Uterus (tissue), 4 donors: ENCODE results near the gene COL4A3. TPM values are rescaled to one million over a fixed set of nuclear protein-coding genes. Genes with fewer than 3 reads are reported as not detected.

ENCODE experiments used
- DNase-seq, 2 donors: peaks; one replicate each; pipeline ENCODE4 v3.0.0-alpha.2; 2019 to 2020
- H3K27ac ChIP-seq, 2 donors: fragments of 200-600 bp; sonication (generic); 1 replicate in 1 of 2; 2 replicates in 1 of 2; pipeline ENCODE4 v1.5.1; 2016 to 2018
- H3K27me3 ChIP-seq, 2 donors: fragments of 200-600 bp; sonication (generic); one replicate each; pipeline ENCODE4 v1.5.1; 2018 to 2019; ENCODE audit warnings: control low read depth in 1 of 2
- H3K36me3 ChIP-seq, 2 donors: fragments of 200-600 bp; sonication (generic); one replicate each; pipeline ENCODE4 v1.5.1; 2019; ENCODE audit warnings: control low read depth in 1 of 2
- H3K4me1 ChIP-seq, 2 donors: fragments of 200-600 bp; sonication (generic); one replicate each; pipeline ENCODE4 v1.5.1; 2018 to 2019; ENCODE audit warnings: control low read depth in 1 of 2
- H3K4me3 ChIP-seq, 2 donors: fragments of 200-600 bp; sonication (generic); 1 replicate in 1 of 2; 2 replicates in 1 of 2; pipeline ENCODE4 v1.5.1; 2018 to 2019; ENCODE audit warnings: mild to moderate bottlenecking in 1 of 2
- H3K9me3 ChIP-seq, 2 donors: fragments of 200-600 bp; sonication (generic); one replicate each; pipeline ENCODE4 v1.5.1; 2019; ENCODE audit warnings: control low read depth in 1 of 2
- POLR2A ChIP-seq, 2 donors: fragments of 450-650 bp; IDR thresholded peaks; one replicate each; pipeline ENCODE4 v1.6.1; 2016; ENCODE audit warnings: antibody characterized with exemption in 2 of 2, mild to moderate bottlenecking in 1 of 2, moderate library complexity in 1 of 2
- intact Hi-C: fragments of 100-400 bp; cut with DNase I; formaldehyde crosslinking; loops from one replicate; pipeline ENCODE4 v1.15.1; 2023; ENCODE audit warnings: low total_unique reads
- total RNA-seq, 4 donors: library from RNA; depleted of rRNA in 3 of 4; stranded (reverse); fragments of >200 nt in 3 of 4; gene quantifications; one replicate each; pipeline versions ENCODE4 v1.1.0 to v1.2.4, GENCODE V29; 2014 to 2023
- TF ChIP-seq, protein P1 (sequence below), 4 experiments: fragments of 200-600 bp in 2 of 4; fragments of 450-650 bp in 2 of 4; sonication (generic) in 2 of 4; IDR thresholded peaks; one replicate each; pipeline ENCODE4 v1.5.1; 2016 to 2019; ENCODE audit warnings: antibody characterized with exemption in 4 of 4, mild to moderate bottlenecking in 2 of 4, moderate library complexity in 1 of 4
- donor health status: DM: yes; HTN: yes; CAD: no.

Gene COL4A3
- total RNA-seq, 4 donors from 2014 or later = 0.26 to 7.6 (median 3.5) TPM

DNA sequence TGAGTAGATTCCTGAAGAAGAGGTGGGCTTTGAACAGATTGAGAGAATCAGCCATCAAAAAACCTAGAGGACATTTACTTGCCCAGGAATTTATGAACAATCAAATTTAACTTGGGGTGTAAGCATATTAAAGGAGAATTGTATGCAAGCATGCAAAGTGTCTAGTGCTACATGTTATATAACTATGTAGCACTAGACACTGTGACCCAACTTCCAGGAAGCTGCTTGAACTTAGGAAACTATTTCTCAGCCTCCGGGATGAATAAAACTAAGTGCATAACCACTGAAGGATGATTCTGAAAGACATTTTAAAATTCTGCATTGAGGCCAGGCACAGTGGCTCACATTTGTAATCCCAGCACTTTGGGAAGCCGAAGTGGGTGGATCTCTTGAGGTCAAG, 173.0 kb downstream of the COL4A3 start:
- Histone ChIP-seq H3K27ac (no peak overlapping the region), H3K4me3 (no peak overlapping the region), H3K4me1 (no peaks in the 10 kb centered on the region), H3K36me3 (no peaks in the 10 kb centered on the region), H3K27me3 (no peaks in the 10 kb centered on the region), H3K9me3 (no peaks in the 10 kb centered on the region)
- DNase-seq = no peak
- intact Hi-C loops = no loop called here
- TF ChIP-seq, protein P1, sequence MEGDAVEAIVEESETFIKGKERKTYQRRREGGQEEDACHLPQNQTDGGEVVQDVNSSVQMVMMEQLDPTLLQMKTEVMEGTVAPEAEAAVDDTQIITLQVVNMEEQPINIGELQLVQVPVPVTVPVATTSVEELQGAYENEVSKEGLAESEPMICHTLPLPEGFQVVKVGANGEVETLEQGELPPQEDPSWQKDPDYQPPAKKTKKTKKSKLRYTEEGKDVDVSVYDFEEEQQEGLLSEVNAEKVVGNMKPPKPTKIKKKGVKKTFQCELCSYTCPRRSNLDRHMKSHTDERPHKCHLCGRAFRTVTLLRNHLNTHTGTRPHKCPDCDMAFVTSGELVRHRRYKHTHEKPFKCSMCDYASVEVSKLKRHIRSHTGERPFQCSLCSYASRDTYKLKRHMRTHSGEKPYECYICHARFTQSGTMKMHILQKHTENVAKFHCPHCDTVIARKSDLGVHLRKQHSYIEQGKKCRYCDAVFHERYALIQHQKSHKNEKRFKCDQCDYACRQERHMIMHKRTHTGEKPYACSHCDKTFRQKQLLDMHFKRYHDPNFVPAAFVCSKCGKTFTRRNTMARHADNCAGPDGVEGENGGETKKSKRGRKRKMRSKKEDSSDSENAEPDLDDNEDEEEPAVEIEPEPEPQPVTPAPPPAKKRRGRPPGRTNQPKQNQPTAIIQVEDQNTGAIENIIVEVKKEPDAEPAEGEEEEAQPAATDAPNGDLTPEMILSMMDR (IDR thresholded peaks at IDR 0.05) = no peak
- TF ChIP-seq POLR2A (IDR thresholded peaks at IDR 0.05) = no peak

DNA sequence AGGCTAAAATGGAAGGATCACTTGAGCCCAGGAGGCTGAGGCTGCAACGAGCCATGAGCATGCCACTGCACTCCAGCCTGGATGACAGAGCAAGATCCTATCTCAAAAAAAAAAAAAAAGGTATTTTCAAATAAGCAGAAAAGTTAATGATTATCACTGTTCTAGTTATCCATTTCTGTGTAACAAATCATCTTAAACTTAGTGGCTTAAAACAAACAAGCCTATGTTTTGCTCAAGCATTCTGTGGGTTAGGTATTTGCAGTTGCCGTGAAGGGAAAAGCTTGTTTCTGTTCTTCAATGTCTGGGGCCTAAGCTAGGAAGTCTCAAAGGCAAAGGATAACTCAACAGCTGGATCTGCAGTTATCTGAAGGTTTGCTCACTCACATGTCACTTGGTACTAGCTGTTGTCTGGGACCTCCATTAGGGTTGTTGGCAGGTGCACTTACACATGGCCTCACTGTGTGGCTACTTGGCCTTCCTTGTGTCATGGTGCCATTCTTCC, 174.7 kb downstream of the COL4A3 start:
- TF ChIP-seq, protein P1 (IDR thresholded peaks at IDR 0.05) = no peak
- no peak for TF ChIP-seq POLR2A (IDR thresholded peaks at IDR 0.05)
- H3K4me3 ChIP-seq = no peak overlapping the region
- H3K4me1 ChIP-seq = no peaks in the 10 kb centered on the region
- H3K27ac ChIP-seq = no peak overlapping the region
- no peaks in the 10 kb centered on the region for H3K27me3 ChIP-seq
- no peaks in the 10 kb centered on the region for H3K9me3 ChIP-seq
- intact Hi-C loops = no loop called here
- no peak for DNase-seq
- H3K36me3 ChIP-seq = no peaks in the 10 kb centered on the region

DNA sequence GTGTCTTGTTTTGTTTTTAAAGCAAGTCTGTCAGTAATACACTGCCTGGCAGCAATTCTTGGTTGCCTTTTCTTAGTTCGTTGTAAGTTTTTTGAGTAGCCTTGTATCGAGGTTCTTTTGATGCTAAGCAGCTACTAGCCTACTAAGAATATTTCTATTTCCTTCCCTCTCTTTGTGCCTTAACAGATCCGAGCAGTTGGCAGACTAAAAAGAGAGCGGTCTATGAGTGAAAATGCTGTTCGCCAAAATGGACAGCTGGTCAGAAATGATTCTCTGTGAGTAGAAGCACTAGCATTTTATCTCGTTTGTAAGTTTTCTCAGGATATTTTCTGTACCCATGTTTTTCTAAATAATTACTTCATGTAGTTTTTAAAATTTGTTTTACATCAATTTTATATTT, 175.7 kb downstream of the COL4A3 start:
- intact Hi-C loops = no loop called here
- no peaks in the 10 kb centered on the region for H3K4me1 ChIP-seq
- no peaks in the 10 kb centered on the region for H3K27me3 ChIP-seq
- H3K27ac ChIP-seq = no peak overlapping the region
- TF ChIP-seq, protein P1 (IDR thresholded peaks at IDR 0.05) = no peak
- TF ChIP-seq POLR2A (IDR thresholded peaks at IDR 0.05) = no peak
- no peaks in the 10 kb centered on the region for H3K36me3 ChIP-seq
- DNase-seq = no peak
- no peak overlapping the region for H3K4me3 ChIP-seq
- H3K9me3 ChIP-seq = no peaks in the 10 kb centered on the region

DNA sequence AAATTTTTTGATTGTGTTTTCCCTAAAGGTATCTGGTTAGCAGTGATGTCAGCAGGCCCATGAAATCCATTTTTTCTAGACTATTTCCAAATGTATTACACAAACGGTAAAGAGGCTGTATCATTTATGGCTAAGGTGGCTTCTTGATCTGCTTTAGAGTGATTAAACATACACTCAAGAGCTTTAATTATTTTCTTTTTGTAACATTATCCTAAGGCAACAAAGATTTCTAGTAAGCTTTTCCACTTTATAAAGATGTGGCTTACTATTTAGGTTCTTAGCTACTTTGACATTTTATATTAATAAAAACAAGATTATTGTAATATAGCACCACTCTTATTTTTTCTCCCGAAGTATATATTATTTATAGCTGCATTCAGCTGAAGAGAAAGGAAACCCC, 177.1 kb downstream of the COL4A3 start:
- no peak overlapping the region for H3K27ac ChIP-seq
- intact Hi-C loops = no loop called here
- no peak for DNase-seq

DNA sequence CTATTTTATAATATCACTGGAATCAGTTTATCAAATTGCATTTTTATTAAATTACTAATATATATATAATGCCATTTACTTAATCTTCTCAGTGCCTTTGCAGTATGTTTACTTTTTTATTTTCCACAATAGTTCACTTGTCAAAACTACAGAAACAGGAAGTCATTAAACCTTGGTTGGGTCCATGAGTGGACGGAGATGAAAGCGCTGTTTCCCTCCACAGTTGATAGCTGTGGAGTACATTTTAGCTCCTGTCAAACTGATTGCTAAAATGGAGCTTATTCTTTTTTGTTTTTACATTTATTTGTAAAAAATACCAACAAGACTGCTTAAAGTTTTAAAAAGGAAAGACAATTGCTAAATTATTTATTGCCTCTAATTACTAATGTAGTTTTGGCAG, 179.8 kb downstream of the COL4A3 start:
- DNase-seq = no peak
- intact Hi-C loops = no loop called here
- H3K27ac ChIP-seq = no peak overlapping the region
- H3K36me3 ChIP-seq = no peaks in the 10 kb centered on the region
- TF ChIP-seq, protein P1 (IDR thresholded peaks at IDR 0.05) = no peak
- no peak for TF ChIP-seq POLR2A (IDR thresholded peaks at IDR 0.05)
- H3K4me3 ChIP-seq = no peak overlapping the region
- H3K27me3 ChIP-seq = no peaks in the 10 kb centered on the region
- H3K4me1 ChIP-seq = no peaks in the 10 kb centered on the region
- no peaks in the 10 kb centered on the region for H3K9me3 ChIP-seq

More for the DNA sequence above, 177.1 kb downstream of the COL4A3 start:
- Histone ChIP-seq H3K27me3 (no peaks in the 10 kb centered on the region), H3K36me3 (no peaks in the 10 kb centered on the region), H3K4me1 (no peaks in the 10 kb centered on the region), H3K4me3 (no peak overlapping the region), H3K9me3 (no peaks in the 10 kb centered on the region)
- TF ChIP-seq POLR2A (IDR thresholded peaks at IDR 0.05) = no peak
- TF ChIP-seq, protein P1 (IDR thresholded peaks at IDR 0.05) = no peak
